Lung (tissue), 12 donors: ENCODE data around the gene FEN1. TPM values are rescaled to one million over a fixed set of nuclear protein-coding genes. Genes with fewer than 3 reads are reported as not detected.

Source experiments
- ATAC-seq: fragments of 200-7000 bp; cut with Tn5 transposase; one replicate; pipeline ENCODE4 v1.9.1; 2020; ENCODE audit warnings: moderate number of reproducible peaks; ENCODE audit not compliant: insufficient read depth, low FRiP score
- DNase-seq, 3 donors: peaks; one replicate each; pipeline ENCODE4 v3.0.0-alpha.2; 2013 to 2017
- H3K27ac ChIP-seq, 2 donors: one replicate each; pipeline ENCODE4 v1.5.1; 2013; ENCODE audit warnings: mild to moderate bottlenecking in 2 of 2, moderate library complexity in 2 of 2, control low read depth in 1 of 2, inconsistent platforms in 1 of 2, low read depth in 1 of 2, low read length in 1 of 2
- H3K27me3 ChIP-seq, 3 donors: one replicate each; pipeline ENCODE4 v1.5.1; 2013; ENCODE audit warnings: low read length in 2 of 3; ENCODE audit not compliant: control insufficient read depth in 3 of 3, insufficient read depth in 3 of 3
- H3K36me3 ChIP-seq, 4 donors: one replicate each; pipeline ENCODE4 v1.5.1; 2013; ENCODE audit warnings: low read length in 4 of 4, mild to moderate bottlenecking in 1 of 4, moderate library complexity in 1 of 4; ENCODE audit not compliant: control insufficient read depth in 4 of 4, insufficient read depth in 4 of 4
- H3K4me1 ChIP-seq, 5 donors: one replicate each; pipeline ENCODE4 v1.5.1; 2013; ENCODE audit warnings: low read length in 5 of 5, mild to moderate bottlenecking in 2 of 5, moderate library complexity in 1 of 5; ENCODE audit not compliant: control insufficient read depth in 5 of 5, insufficient read depth in 5 of 5
- H3K4me3 ChIP-seq: one replicate; pipeline ENCODE4 v1.5.1; 2013; ENCODE audit warnings: mild to moderate bottlenecking, control low read depth, moderate library complexity
- H3K9ac ChIP-seq, 2 donors: one replicate each; pipeline ENCODE4 v1.5.1; 2013; ENCODE audit warnings: low read length in 2 of 2, control low read depth in 1 of 2; ENCODE audit not compliant: insufficient read depth in 1 of 2
- H3K9me3 ChIP-seq, 4 donors: one replicate each; pipeline ENCODE4 v1.5.1; 2013; ENCODE audit warnings: low read length in 3 of 4, mild to moderate bottlenecking in 1 of 4, moderate library complexity in 1 of 4; ENCODE audit not compliant: control insufficient read depth in 4 of 4, insufficient read depth in 3 of 4
- WGBS, 2 donors: extraction: QIAGEN DNeasy Blood & Tissue Kit; methylation state at CpG; one replicate each; pipeline ENCODE4 v1.1.7; 2013; 5-methylcytosine and 5-hydroxymethylcytosine counted together
- polyA plus RNA-seq, 2 donors: library from polyadenylated mRNA; stranded (reverse); fragments of 200-250 nt; gene quantifications; one replicate each; pipeline ENCODE4 v1.2.1, GENCODE V29; 2013
- total RNA-seq, 2 donors: library from RNA; depleted of rRNA in 1 of 2; stranded (reverse); fragments of >200 nt in 1 of 2; gene quantifications; one replicate each; pipeline ENCODE4 v1.2.1, GENCODE V29; 2014 to 2021
- TF ChIP-seq, protein P1 (sequence below): IDR thresholded peaks from 2 replicates; pipeline ENCODE4 v1.5.1; 2012; ENCODE audit warnings: mild to moderate bottlenecking; ENCODE audit errors: control extremely low read depth, extremely low read depth
- donor health status: control.
- donor health status: control.
- donor health status: Bipolar disorder and iron deficiency.
- donor health status: healthy.
- donor health status: DM: yes; HTN: yes; CAD: no.

Gene FEN1
- total and polyA plus RNA-seq, 4 donors = 6.4 to 13.2 (median 10.2) TPM

DNA sequence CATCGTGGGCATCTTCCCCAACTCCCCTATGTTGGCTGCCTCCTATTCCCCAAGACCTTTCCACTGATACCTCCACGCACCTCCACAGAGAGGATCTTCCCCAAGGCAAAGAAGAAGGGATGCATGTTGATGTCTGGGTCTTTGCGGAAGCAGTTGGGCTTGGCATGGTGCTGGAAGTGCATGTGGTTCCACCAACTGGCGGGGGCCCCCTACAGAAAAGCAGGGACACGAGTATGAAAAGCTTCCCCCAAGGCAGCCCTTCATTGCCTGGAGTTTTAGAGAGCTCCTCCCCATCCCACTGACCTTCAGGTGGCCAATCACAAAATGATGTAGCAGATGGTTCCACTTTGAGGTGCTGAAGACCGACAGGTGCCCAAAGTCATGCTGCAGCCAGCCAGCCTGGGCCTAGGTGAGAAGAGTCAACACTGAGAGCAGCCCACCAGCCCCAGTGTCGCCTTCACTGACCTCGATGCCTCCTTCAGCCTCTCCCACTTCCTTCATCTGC, 18.0 kb downstream of the FEN1 start:
- DNase-seq (no peak), ATAC-seq (no peak)
- Histone ChIP-seq H3K4me1 (peaks cover 0 to 8% (median 0%) of the 10 kb centered on the region in 5 donors), H3K4me3 (no peak overlapping the region), H3K36me3 (peaks cover 12 to 40% (median 31%) of the 10 kb centered on the region in 4 donors), H3K9ac (no peak overlapping the region), H3K27me3 (no peaks in the 10 kb centered on the region), H3K27ac (no peak overlapping the region), H3K9me3 (no peaks in the 10 kb centered on the region)
- 93% methylated on average over 8 of the region's 8 CpGs for WGBS, 2 donors
- TF ChIP-seq, protein P1, sequence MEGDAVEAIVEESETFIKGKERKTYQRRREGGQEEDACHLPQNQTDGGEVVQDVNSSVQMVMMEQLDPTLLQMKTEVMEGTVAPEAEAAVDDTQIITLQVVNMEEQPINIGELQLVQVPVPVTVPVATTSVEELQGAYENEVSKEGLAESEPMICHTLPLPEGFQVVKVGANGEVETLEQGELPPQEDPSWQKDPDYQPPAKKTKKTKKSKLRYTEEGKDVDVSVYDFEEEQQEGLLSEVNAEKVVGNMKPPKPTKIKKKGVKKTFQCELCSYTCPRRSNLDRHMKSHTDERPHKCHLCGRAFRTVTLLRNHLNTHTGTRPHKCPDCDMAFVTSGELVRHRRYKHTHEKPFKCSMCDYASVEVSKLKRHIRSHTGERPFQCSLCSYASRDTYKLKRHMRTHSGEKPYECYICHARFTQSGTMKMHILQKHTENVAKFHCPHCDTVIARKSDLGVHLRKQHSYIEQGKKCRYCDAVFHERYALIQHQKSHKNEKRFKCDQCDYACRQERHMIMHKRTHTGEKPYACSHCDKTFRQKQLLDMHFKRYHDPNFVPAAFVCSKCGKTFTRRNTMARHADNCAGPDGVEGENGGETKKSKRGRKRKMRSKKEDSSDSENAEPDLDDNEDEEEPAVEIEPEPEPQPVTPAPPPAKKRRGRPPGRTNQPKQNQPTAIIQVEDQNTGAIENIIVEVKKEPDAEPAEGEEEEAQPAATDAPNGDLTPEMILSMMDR = no peak

DNA sequence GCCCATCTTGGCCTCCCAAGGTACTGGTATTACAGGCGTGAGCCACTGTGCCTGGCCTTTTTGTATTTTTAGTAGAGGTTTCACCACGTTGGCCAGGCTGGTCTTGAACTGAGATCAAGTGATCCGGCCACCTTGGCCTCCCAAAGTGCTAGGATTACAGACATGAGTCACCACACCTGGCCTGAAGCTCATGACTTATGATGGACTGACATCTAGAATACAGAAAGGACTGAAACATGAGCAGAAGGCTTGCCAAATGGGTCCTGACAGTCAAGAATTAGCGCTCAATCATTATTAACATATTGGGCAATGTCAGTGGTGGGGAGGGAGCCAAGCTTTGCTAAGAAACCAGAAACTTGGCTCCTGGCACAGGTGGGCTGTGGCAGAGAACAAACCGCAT, 19.1 kb downstream of the FEN1 start:
- ATAC-seq = no peak
- Histone ChIP-seq H3K36me3 (peaks cover 8 to 35% (median 27%) of the 10 kb centered on the region in 4 donors), H3K4me1 (peaks cover 0 to 8% (median 0%) of the 10 kb centered on the region in 5 donors), H3K27me3 (no peaks in the 10 kb centered on the region), H3K4me3 (no peak overlapping the region), H3K9ac (no peak overlapping the region), H3K27ac (no peak overlapping the region), H3K9me3 (no peaks in the 10 kb centered on the region)
- DNase-seq = no peak
- TF ChIP-seq, protein P1 = no peak
- 91 to 95% methylated on average over 5 of the region's 5 CpGs for WGBS, 2 donors

DNA sequence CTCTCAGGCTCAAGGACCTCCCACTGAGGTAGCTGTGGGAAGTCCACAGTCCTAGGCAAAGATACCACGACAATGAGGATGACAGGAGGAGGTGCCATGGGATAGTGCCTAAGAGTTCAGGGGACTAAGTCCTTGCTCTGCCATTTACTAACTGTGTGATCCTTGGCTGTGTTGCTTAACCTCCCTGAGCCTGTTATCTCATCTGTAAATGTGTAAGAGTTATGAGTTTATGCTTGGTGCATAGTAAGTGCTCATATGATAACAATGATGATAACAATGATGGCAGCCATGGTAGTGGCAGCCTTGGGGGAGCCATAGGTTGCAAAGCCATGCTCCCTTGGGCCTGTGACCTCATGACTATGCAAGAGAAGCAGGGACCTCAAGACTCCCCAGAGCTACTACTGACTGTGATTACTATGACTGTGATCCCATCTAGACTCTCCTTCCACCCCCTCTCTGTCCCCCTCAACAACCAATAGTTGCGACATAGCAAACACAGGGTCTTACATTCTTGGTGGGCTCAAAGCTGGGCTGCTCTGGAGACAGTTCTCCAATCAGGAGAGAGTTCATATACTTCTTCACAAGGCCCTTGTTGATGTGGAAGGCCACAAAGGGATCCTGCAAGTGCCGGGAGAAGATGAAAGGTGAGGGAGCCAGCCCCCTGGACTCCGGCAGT, 20.2 kb downstream of the FEN1 start:
- Histone ChIP-seq H3K27ac (no peak overlapping the region), H3K4me1 (peaks cover 0 to 14% (median 2%) of the 10 kb centered on the region in 5 donors), H3K9ac (no peak overlapping the region), H3K9me3 (no peaks in the 10 kb centered on the region), H3K36me3 (peaks cover 8 to 35% (median 25%) of the 10 kb centered on the region in 4 donors), H3K27me3 (no peaks in the 10 kb centered on the region), H3K4me3 (no peak overlapping the region)
- TF ChIP-seq, protein P1 = no peak
- no peak for DNase-seq
- ATAC-seq = no peak
- WGBS, 2 donors = 94 to 96% methylated on average over 4 of the region's 4 CpGs
